MCF 10A (cell line): ENCODE data around the gene ADD1. TPM values are rescaled to one million over a fixed set of nuclear protein-coding genes. Genes with fewer than 3 reads are reported as not detected.

Source experiments
- BruUV-seq: library from RNA; stranded (reverse); fragments of 400-500 nt; replicated peaks from 2 replicates; lab custom pipeline; 2021; lab: Mats Ljungman, UMichigan
- CTCF ChIA-PET: fragments of 300-600 bp; sonication (Branson Sonifier 250); formaldehyde crosslinking; extraction: SDS; loops from one replicate; lab custom pipeline; 2021; ENCODE audit warnings: antibody characterized with exemption, inconsistent platforms; lab: Yijun Ruan, JAX
- POLR2A ChIA-PET: fragments of 300-600, 350-650 bp; sonication (Branson Sonifier 250); formaldehyde crosslinking; extraction: SDS; loops from one replicate; lab custom pipeline; 2020; ENCODE audit warnings: antibody characterized with exemption, inconsistent platforms; lab: Yijun Ruan, JAX
- DNase-seq: peaks from one replicate; pipeline ENCODE4 v3.0.0-alpha.2; 2018; ENCODE audit not compliant: unreplicated experiment
- H3K27ac Mint-ChIP-seq: one replicate; pipeline ENCODE4 v1.8.0; 2022; ENCODE audit warnings: mild to moderate bottlenecking, low read depth, mixed read lengths; ENCODE audit not compliant: unreplicated experiment
- H3K27me3 Mint-ChIP-seq: one replicate; pipeline ENCODE4 v1.8.0; 2022; ENCODE audit warnings: mixed read lengths; ENCODE audit not compliant: insufficient read depth, unreplicated experiment
- H3K36me3 Mint-ChIP-seq: one replicate; pipeline ENCODE4 v1.8.0; 2022; ENCODE audit warnings: mild to moderate bottlenecking, moderate library complexity, mixed read lengths; ENCODE audit not compliant: insufficient read depth, unreplicated experiment
- H3K4me1 Mint-ChIP-seq: one replicate; pipeline ENCODE4 v1.8.0; 2022; ENCODE audit warnings: mixed read lengths; ENCODE audit not compliant: insufficient read depth, unreplicated experiment
- H3K4me3 Mint-ChIP-seq: one replicate; pipeline ENCODE4 v1.8.0; 2022; ENCODE audit warnings: mild to moderate bottlenecking, moderate library complexity, mixed read lengths; ENCODE audit not compliant: unreplicated experiment
- H3K9me3 Mint-ChIP-seq: one replicate; pipeline ENCODE4 v1.8.0; 2022; ENCODE audit warnings: mixed read lengths; ENCODE audit not compliant: unreplicated experiment
- intact Hi-C: fragments of 100-400 bp; cut with micrococcal nuclease; formaldehyde crosslinking; loops from 2 replicates; pipeline ENCODE4 v1.14.1; 2022
- total RNA-seq: library from RNA; stranded (reverse); gene quantifications from 2 replicates; pipeline ENCODE4 v1.2.3, GENCODE V29; 2022
- TF ChIP-seq, protein P1 (sequence below): fragments of 200-600 bp; IDR thresholded peaks from one replicate; pipeline ENCODE4 v1.8.0; 2022; ENCODE audit warnings: antibody characterized with exemption, mild to moderate bottlenecking; ENCODE audit not compliant: unreplicated experiment

The ADD1 gene
- total RNA-seq, 1 experiment from 2014 or later = 131 TPM

DNA sequence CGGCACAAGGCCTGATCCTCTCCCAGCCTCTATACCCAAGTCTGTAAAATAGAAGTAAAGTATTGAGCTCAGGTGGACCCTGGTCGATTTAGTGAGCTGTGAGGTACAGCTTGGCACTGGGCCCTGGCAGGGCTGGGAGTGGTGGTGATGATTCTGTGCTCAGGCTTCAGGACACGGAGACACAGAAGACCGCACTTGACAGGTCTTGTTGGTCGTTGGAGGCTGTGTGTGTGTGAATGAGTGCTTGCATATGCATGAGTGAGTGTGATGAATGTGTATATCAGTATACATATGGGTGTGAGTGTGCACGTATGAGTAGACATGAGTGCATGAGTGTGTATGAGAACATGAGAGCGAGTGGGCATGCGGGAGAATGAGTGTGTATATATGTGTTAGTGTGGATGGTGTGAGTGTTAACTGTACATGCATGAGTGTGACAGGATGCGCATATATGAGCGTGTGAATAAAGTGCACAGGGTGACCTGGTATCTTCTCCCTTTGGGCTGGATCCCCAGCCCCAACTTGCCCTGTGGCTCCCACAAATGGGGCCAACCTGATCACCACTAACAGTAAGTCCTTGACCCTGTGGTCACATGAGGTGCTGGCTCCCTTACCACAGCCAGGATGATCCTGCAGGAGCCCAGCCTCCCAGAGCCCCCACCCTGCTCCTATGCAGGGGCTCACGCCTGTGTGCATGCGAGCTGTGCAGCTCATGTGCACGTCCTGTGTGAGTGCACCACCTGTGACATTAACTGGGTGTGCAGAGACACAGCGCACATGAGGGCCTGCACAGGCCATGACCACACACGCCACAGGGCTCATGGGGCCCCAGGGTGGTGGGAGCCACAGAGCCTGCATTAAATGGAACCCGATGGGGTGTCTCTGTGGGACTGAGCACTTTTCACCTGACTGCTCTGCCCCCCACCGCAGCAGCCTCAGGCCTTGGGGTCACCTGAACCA lies 29.9 kb upstream of the ADD1 start:
- no peaks in the 10 kb centered on the region for H3K27me3 Mint-ChIP-seq
- H3K27ac Mint-ChIP-seq = no peak overlapping the region
- peaks cover 6% of the 10 kb centered on the region for H3K36me3 Mint-ChIP-seq
- intact Hi-C loops = no loop called here
- CTCF ChIA-PET = interaction anchor here (0.7 to 1.2 kb wide), 2 partner anchors 15 to 50 kb away, joined by 3 read pairs; no protein-coding TSS in a partner anchor
- H3K9me3 Mint-ChIP-seq = no peaks in the 10 kb centered on the region
- no peak overlapping the region for H3K4me3 Mint-ChIP-seq
- H3K4me1 Mint-ChIP-seq = peaks cover 14% of the 10 kb centered on the region
- BruUV-seq = no TSS peak
- DNase-seq = no peak
- TF ChIP-seq, protein P1, sequence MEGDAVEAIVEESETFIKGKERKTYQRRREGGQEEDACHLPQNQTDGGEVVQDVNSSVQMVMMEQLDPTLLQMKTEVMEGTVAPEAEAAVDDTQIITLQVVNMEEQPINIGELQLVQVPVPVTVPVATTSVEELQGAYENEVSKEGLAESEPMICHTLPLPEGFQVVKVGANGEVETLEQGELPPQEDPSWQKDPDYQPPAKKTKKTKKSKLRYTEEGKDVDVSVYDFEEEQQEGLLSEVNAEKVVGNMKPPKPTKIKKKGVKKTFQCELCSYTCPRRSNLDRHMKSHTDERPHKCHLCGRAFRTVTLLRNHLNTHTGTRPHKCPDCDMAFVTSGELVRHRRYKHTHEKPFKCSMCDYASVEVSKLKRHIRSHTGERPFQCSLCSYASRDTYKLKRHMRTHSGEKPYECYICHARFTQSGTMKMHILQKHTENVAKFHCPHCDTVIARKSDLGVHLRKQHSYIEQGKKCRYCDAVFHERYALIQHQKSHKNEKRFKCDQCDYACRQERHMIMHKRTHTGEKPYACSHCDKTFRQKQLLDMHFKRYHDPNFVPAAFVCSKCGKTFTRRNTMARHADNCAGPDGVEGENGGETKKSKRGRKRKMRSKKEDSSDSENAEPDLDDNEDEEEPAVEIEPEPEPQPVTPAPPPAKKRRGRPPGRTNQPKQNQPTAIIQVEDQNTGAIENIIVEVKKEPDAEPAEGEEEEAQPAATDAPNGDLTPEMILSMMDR = no peak
- POLR2A ChIA-PET = no interaction called here

DNA sequence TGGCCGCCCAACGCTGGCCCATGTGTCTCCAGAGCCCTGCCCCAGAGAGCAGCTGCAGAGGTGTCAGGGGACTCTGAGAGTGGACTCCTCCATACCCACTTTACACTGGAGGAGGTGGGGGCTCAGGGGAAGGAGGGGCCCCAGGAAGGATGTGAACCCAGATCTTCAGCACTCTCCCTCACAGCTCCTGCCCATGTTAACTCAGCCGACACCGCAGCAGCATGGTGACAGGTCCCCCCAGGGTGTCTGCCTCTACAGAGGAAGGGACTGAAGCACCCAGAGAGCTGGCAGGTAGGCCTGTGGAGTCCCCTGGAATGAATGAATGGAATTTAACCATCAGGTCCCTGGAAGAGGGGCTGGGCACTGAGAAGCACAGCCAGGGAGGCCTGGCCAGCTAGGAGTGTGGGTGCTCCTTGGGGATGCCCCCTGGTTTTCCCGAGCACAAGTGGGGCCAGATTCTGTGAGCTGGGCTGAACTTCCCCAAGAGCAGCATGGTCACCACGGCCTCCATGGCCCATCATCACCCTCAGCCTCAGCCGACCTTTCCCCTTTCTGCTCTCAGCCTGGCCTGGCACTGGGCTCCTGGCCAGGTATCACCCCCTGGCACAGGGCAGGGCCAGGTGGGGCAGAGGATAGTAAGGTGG lies 28.9 kb upstream of the ADD1 start:
- intact Hi-C loops = no loop called here
- peaks cover 19% of the 10 kb centered on the region for H3K4me1 Mint-ChIP-seq

DNA sequence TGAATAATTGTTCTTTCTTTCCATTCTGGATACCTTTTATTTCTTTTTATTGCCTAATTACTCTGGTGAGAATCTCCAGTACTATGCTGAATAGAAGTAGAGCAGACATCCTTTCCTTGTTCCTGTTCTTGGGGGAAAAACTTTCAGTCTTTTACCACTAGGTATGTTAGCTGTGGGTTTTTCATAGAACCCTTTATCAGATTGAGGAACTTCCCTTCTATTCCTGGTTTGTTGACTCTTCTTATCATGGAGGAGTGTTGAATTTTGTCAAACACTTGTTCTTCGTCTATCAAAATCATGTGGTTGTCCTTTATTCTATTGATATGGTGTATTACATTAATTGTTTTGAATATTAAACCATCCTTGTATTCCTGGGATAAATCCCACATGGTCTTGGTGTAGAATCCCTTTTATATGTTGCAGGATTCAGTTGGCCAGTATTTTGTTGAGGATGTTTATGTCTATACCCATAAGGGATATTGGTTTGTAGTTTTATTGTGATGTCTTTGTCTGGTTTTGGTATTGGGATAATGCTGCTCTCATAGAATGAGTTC lies 27.2 kb upstream of the ADD1 start:
- H3K36me3 Mint-ChIP-seq = peaks cover 7% of the 10 kb centered on the region
- ChIA-PET CTCF (no interaction called here), POLR2A (no interaction called here)
- no TSS peak for BruUV-seq
- peak overlapping the region; percentile 65 for H3K27ac Mint-ChIP-seq
- peaks cover 20% of the 10 kb centered on the region for H3K4me1 Mint-ChIP-seq
- peak overlapping the region; percentile 67 for H3K4me3 Mint-ChIP-seq
- intact Hi-C loops = no loop called here
- TF ChIP-seq, protein P1 = no peak
- H3K9me3 Mint-ChIP-seq = no peaks in the 10 kb centered on the region
- DNase-seq = no peak
- no peaks in the 10 kb centered on the region for H3K27me3 Mint-ChIP-seq

More for the DNA sequence above, 28.9 kb upstream of the ADD1 start:
- ChIA-PET CTCF (no interaction called here), POLR2A (no interaction called here)
- H3K9me3 Mint-ChIP-seq = no peaks in the 10 kb centered on the region
- H3K36me3 Mint-ChIP-seq = peaks cover 6% of the 10 kb centered on the region
- H3K27ac Mint-ChIP-seq = no peak overlapping the region
- TF ChIP-seq, protein P1 = no peak
- no peak for DNase-seq
- BruUV-seq = no TSS peak
- H3K27me3 Mint-ChIP-seq = no peaks in the 10 kb centered on the region
- no peak overlapping the region for H3K4me3 Mint-ChIP-seq

DNA sequence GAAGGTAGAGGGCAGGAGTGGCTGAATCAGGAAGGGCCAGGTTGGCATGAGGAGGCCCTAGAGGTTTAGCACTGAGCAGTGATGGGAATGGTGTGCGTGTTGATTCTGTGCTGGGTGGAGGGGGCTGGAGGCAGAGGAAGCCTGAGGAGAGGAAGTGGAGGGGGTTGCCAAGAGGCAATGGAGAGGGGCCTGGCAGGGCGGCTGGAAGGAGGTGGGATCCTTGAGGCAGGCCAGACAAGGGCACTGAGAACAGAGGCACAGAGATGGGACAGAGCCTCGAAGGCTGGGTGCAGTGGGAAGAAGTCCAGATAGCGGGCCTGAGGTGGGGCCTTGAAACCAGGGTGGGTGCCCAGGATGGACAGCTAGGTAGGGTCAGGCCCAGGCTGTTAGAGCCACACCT lies 26.5 kb upstream of the ADD1 start:
- intact Hi-C loops = no loop called here
- H3K9me3 Mint-ChIP-seq = no peaks in the 10 kb centered on the region
- peaks cover 13% of the 10 kb centered on the region for H3K36me3 Mint-ChIP-seq
- H3K27ac Mint-ChIP-seq = peak overlapping the region; percentile 65
- TF ChIP-seq, protein P1 = no peak
- H3K4me1 Mint-ChIP-seq = peaks cover 15% of the 10 kb centered on the region
- no peak for DNase-seq
- ChIA-PET POLR2A (interaction anchor here (0.6 to 2.9 kb wide), 4 partner anchors 12 to 45 kb away, joined by 3 to 17 read pairs (median 4); partner anchors contain the start of gene ADD1), CTCF (no interaction called here)
- H3K4me3 Mint-ChIP-seq = peak overlapping the region; percentile 67
- no TSS peak for BruUV-seq
- H3K27me3 Mint-ChIP-seq = no peaks in the 10 kb centered on the region
